Liver (tissue), 2 donors: ENCODE data around the gene NFATC2.

Experiments used
- CTCF ChIP-seq: fragments of 150-350 bp; IDR thresholded peaks from 2 replicates; pipeline ENCODE4 v1.5.1; 2017; ENCODE audit warnings: improper control_type of control experiment, low read depth, low read length; ENCODE audit not compliant: missing input control
- FOXA1 ChIP-seq: IDR thresholded peaks from 2 replicates; pipeline ENCODE4 v1.6.1; 2016; ENCODE audit warnings: antibody characterized with exemption
- FOXA2 ChIP-seq: IDR thresholded peaks from 2 replicates; pipeline ENCODE4 v1.6.1; 2016; ENCODE audit warnings: antibody characterized with exemption
- REST ChIP-seq: IDR thresholded peaks from 2 replicates; pipeline ENCODE4 v1.6.1; 2016; ENCODE audit warnings: antibody characterized with exemption, mild to moderate bottlenecking
- donor health status: healthy.

GRCh38 chr20:51454250-51454865, 88.2 kb downstream of the NFATC2 start:
- TF ChIP-seq CTCF (no peak), FOXA2 (no peak), FOXA1 (no peak), REST (no peak)
